Muscle layer of colon (tissue), 2 donors: ENCODE data around the gene C1QC.
"Not testable (repeated sequence)": the region's sequence is repeated elsewhere in the genome, so short reads cannot be mapped to it uniquely, and the experiment has no call there.

Experiments used
- H3K27ac ChIP-seq: one replicate; pipeline ENCODE4 v1.7.0; 2013; ENCODE audit warnings: low read depth, mild to moderate bottlenecking, low read length, moderate library complexity
- H3K27me3 ChIP-seq, 2 donors: one replicate each; pipeline ENCODE4 v1.7.0; 2013; ENCODE audit warnings: low read length in 2 of 2, mild to moderate bottlenecking in 2 of 2; ENCODE audit not compliant: insufficient read depth in 2 of 2, control insufficient read depth in 1 of 2
- H3K36me3 ChIP-seq: one replicate; pipeline ENCODE4 v1.7.0; 2013; ENCODE audit warnings: mild to moderate bottlenecking, low read length; ENCODE audit not compliant: insufficient read depth
- H3K4me1 ChIP-seq: one replicate; pipeline ENCODE4 v1.7.0; 2013; ENCODE audit warnings: mild to moderate bottlenecking, low read length; ENCODE audit not compliant: insufficient read depth
- H3K4me3 ChIP-seq, 2 donors: one replicate each; pipeline ENCODE4 v1.7.0; 2013; ENCODE audit warnings: low read length in 2 of 2, low read depth in 1 of 2, mild to moderate bottlenecking in 1 of 2, moderate library complexity in 1 of 2
- H3K9ac ChIP-seq: one replicate; pipeline ENCODE4 v1.7.0; 2013; ENCODE audit warnings: low read length
- H3K9me3 ChIP-seq: one replicate; pipeline ENCODE4 v1.7.0; 2013; ENCODE audit warnings: mild to moderate bottlenecking, low read length
- donor health status: abdominal sarcoma.
- donor health status: Adenocarcinoma of cecum.

C1QC gene

GRCh38 chr1:22671999-22672398, 28.6 kb downstream of the C1QC start:
- no peak overlapping the region for H3K27ac ChIP-seq
- no peaks in the 10 kb centered on the region for H3K4me1 ChIP-seq
- H3K4me3 ChIP-seq, result no peak overlapping the region
- H3K9ac ChIP-seq, result no peak overlapping the region
- no peaks in the 10 kb centered on the region for H3K9me3 ChIP-seq
- H3K36me3 ChIP-seq, result no peaks in the 10 kb centered on the region
- H3K27me3 ChIP-seq, result peaks cover 0 to 10% of the 10 kb centered on the region in 2 donors

GRCh38 chr1:22673486-22674409, 30.3 kb downstream of the C1QC start:
- Histone ChIP-seq H3K27me3 (peaks cover 0 to 14% of the 10 kb centered on the region in 2 donors), H3K9me3 (no peaks in the 10 kb centered on the region), H3K36me3 (no peaks in the 10 kb centered on the region), H3K4me1 (no peaks in the 10 kb centered on the region), H3K9ac (no peak overlapping the region), H3K4me3 (no peak overlapping the region), H3K27ac (no peak overlapping the region)

DNA sequence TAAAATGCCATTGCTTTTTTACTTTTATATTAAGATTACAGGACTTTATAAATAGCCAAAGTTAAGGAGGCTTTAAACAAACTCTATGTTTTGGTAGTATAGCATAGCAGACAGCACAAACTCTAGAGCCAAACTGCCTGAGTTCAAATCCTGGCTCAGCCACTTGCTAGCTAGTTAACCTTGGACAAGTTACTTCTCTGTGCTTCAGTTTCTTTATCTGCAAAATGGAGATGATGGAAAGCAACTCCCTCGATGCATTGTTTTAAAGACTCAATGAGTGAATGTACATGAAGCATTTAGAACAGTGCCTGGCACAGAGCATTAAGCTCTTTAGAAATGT, 30.9 kb downstream of the C1QC start:
- H3K9ac ChIP-seq, result no peak overlapping the region
- H3K27me3 ChIP-seq, result peaks cover 0 to 14% of the 10 kb centered on the region in 2 donors
- no peaks in the 10 kb centered on the region for H3K4me1 ChIP-seq
- H3K9me3 ChIP-seq, result no peaks in the 10 kb centered on the region
- H3K4me3 ChIP-seq, result no peak overlapping the region
- H3K27ac ChIP-seq, result no peak overlapping the region
- H3K36me3 ChIP-seq, result no peaks in the 10 kb centered on the region

DNA sequence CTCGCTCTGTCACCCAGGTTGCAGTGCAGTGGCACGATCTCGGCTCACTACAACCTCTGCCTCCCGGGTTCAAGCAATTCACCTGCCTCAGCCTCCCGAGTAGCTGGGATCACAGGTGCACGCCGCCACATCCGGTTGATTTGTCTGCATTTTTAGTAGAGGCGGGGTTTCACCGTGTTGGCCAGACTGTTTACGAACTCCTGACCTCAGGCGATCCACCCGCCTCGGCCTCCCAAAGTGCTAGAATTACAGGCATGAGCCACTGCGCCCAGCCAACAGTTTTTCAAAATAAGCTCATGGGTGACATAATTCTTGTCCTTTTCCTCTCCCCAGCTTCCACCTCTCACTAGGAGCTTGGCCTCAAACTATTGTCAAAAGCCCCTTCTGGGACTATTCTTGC, 32.7 kb downstream of the C1QC start:
- H3K9me3 ChIP-seq, H3K4me1 ChIP-seq, H3K36me3 ChIP-seq, H3K9ac ChIP-seq, H3K4me3 ChIP-seq, H3K27ac ChIP-seq: not testable (repeated sequence)
- H3K27me3 ChIP-seq, result peaks cover 0 to 14% of the 10 kb centered on the region in 2 donors

GRCh38 chr1:22676916-22677583, 33.6 kb downstream of the C1QC start:
- no peak overlapping the region for H3K27ac ChIP-seq
- H3K4me3 ChIP-seq, result no peak overlapping the region
- no peaks in the 10 kb centered on the region for H3K36me3 ChIP-seq
- no peaks in the 10 kb centered on the region for H3K4me1 ChIP-seq
- H3K9me3 ChIP-seq, result no peaks in the 10 kb centered on the region
- peaks cover 0 to 14% of the 10 kb centered on the region in 2 donors for H3K27me3 ChIP-seq
- H3K9ac ChIP-seq, result no peak overlapping the region

DNA sequence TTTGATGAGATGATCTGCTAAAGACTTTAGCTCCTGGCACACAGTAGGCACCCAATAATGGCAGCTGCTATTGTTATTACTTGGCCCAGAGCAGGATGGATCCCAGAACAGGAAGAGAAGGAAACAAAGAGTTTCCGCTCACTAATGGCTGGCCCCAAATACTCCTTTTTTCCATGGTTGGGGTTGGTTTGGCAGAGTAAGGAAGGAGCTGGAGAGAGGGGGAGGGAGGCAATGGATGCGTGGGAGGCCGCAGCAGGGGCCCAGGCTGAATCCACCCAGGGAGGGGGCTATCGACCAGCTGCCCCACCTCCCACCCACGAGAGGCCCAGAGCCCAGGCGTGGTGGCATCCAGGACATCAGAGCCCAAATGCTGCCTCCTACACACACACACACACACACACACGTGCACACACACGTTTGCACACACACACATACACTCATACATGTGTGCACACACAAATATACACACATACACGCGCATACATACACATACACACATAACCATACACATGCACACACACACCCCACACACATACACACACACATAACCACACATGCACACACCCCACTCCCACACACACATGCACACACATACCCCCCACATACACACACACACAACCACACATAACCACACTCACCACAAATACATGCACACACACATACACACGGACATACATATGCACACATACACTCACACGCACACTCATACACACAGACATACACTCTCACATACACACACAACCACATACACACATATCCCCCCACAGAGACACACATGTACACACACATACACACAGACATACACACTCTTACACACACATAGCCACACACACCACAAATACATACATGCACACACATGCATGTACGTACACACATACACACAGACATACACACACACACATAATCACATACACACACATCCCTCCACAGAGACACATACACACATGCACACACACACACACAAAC, 34.8 kb downstream of the C1QC start:
- Histone ChIP-seq H3K27me3 (peaks cover 0 to 14% of the 10 kb centered on the region in 2 donors), H3K27ac (no peak overlapping the region), H3K4me1 (no peaks in the 10 kb centered on the region), H3K9ac (no peak overlapping the region), H3K4me3 (no peak overlapping the region), H3K9me3 (no peaks in the 10 kb centered on the region), H3K36me3 (no peaks in the 10 kb centered on the region)

DNA sequence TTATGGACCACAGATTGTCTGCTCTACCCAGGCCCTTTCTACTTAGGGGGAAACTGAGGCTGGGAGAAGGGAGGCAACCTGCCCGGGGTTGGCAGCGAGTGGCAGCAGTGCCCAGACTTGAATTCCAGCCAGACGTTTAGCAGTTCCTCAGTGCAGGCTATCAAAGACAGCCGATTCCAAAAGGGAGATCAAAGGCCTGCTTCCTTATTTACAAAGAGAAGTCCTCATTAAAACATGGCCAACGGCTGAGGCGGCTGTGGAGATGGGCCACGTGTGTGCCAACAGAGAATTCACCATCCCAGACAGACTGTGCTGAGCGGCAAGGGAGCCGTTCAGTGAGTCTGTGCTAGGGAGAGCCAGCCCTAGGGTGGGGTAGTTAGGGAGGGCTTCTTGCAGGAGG, 37.3 kb downstream of the C1QC start:
- no peak overlapping the region for H3K9ac ChIP-seq

GRCh38 chr1:22681556-22682276, 38.3 kb downstream of the C1QC start:
- Histone ChIP-seq H3K27ac (no peak overlapping the region), H3K9me3 (no peaks in the 10 kb centered on the region), H3K4me3 (no peak overlapping the region), H3K9ac (no peak overlapping the region), H3K27me3 (peaks cover 5 to 17% of the 10 kb centered on the region in 2 donors), H3K4me1 (peaks cover 5% of the 10 kb centered on the region), H3K36me3 (no peaks in the 10 kb centered on the region)

More for the DNA sequence above, 37.3 kb downstream of the C1QC start:
- no peaks in the 10 kb centered on the region for H3K9me3 ChIP-seq
- H3K4me1 ChIP-seq, result peaks cover 5% of the 10 kb centered on the region
- peaks cover 5 to 19% of the 10 kb centered on the region in 2 donors for H3K27me3 ChIP-seq
- H3K27ac ChIP-seq, result no peak overlapping the region
- no peaks in the 10 kb centered on the region for H3K36me3 ChIP-seq
- no peak overlapping the region for H3K4me3 ChIP-seq

DNA sequence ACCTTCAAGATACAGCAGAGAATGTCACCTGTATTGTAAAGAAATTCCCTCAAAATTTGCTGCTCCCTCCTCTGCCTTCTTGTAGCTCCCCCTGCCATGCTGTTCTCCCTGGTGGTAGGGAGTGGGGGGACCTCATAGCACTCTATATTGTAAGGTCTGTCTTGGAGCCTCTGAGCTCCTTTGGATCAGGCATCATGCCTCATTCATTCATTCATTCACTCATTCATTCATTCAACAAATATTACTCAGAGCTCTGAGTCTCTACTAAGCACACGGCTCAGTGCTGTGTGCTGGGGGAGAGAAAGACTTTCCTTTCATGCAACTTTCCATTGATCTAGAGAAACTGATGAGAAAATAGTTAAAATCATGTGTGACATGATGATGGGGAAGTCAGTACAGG, 40.1 kb downstream of the C1QC start:
- H3K36me3 ChIP-seq, result no peaks in the 10 kb centered on the region
- no peak overlapping the region for H3K9ac ChIP-seq
- peaks cover 5% of the 10 kb centered on the region for H3K4me1 ChIP-seq
- peaks cover 5 to 11% of the 10 kb centered on the region in 2 donors for H3K27me3 ChIP-seq
- H3K4me3 ChIP-seq, result no peak overlapping the region
- no peaks in the 10 kb centered on the region for H3K9me3 ChIP-seq
- H3K27ac ChIP-seq, result no peak overlapping the region

GRCh38 chr1:22685591-22686059, 42.2 kb downstream of the C1QC start:
- Histone ChIP-seq H3K36me3 (no peaks in the 10 kb centered on the region), H3K4me1 (peaks cover 5% of the 10 kb centered on the region), H3K4me3 (no peak overlapping the region), H3K27ac (no peak overlapping the region), H3K9me3 (no peaks in the 10 kb centered on the region), H3K9ac (no peak overlapping the region), H3K27me3 (peaks cover 5 to 11% of the 10 kb centered on the region in 2 donors)
